SK-N-SH (cell line): ENCODE data around the gene BID. TPM values are rescaled to one million over a fixed set of nuclear protein-coding genes. Genes with fewer than 3 reads are reported as not detected.

ENCODE experiments used
- CTCF ChIA-PET: fragments of 300-600, 350-600 bp; formaldehyde crosslinking; extraction: SDS; loops from one replicate; lab custom pipeline; 2021; lab: Yijun Ruan, JAX
- POLR2A ChIA-PET: fragments of 350-600 bp; sonication (Branson Sonifier 250); formaldehyde crosslinking; extraction: SDS; loops from one replicate; lab custom pipeline; 2020; ENCODE audit warnings: antibody characterized with exemption, inconsistent platforms; lab: Yijun Ruan, JAX
- DNase-seq: peaks from one replicate; pipeline ENCODE4 v3.0.0; 2012
- H2AFZ ChIP-seq: fragments of 200-600 bp; sonication (generic); 2 replicates; pipeline ENCODE4 v1.8.1; 2016; ENCODE audit warnings: antibody characterized with exemption, mild to moderate bottlenecking, low read depth
- H3F3A ChIP-seq: fragments of 200-600 bp; sonication (generic); replicated peaks from 2 replicates; pipeline ENCODE3; 2016; ENCODE audit warnings: antibody characterized with exemption, mild to moderate bottlenecking; ENCODE audit not compliant: insufficient read depth
- H3K27ac ChIP-seq, 2 experiments: fragments of 200-500 bp in 1 of 2; fragments of 200-600 bp in 1 of 2; sonication (Bioruptor generic) in 1 of 2; sonication (generic), shearing (Covaris generic) in 1 of 2; 2 replicates each; pipeline versions ENCODE4 v1.5.1 to v1.6.1; 2014 to 2016; ENCODE audit warnings: low read depth in 2 of 2, inconsistent platforms in 1 of 2, low read length in 1 of 2, mild to moderate bottlenecking in 1 of 2, mixed read lengths in 1 of 2
- H3K27me3 ChIP-seq: fragments of 200-600 bp; sonication (generic), shearing (Covaris generic); 2 replicates; pipeline ENCODE4 v1.6.1; 2016; ENCODE audit warnings: mixed run types; ENCODE audit not compliant: insufficient read depth
- H3K36me3 ChIP-seq, 2 experiments: fragments of 200-500 bp in 1 of 2; fragments of 200-600 bp in 1 of 2; sonication (Bioruptor generic) in 1 of 2; sonication (generic) in 1 of 2; replicated peaks in 1 of 2; 2 replicates each; pipeline versions ENCODE3 to v1.5.1; 2014 to 2016; ENCODE audit warnings: low read length in 1 of 2, mild to moderate bottlenecking in 1 of 2; ENCODE audit not compliant: insufficient read depth in 2 of 2, control insufficient read depth in 1 of 2
- H3K4me1 ChIP-seq, 2 experiments: fragments of 200-500 bp in 1 of 2; fragments of 200-600 bp in 1 of 2; sonication (Bioruptor generic) in 1 of 2; sonication (generic), shearing (Covaris generic) in 1 of 2; 2 replicates each; pipeline versions ENCODE4 v1.5.1 to v1.6.1; 2014 to 2016; ENCODE audit warnings: low read depth in 1 of 2, low read length in 1 of 2, mixed run types in 1 of 2; ENCODE audit not compliant: insufficient read depth in 2 of 2, control insufficient read depth in 1 of 2
- H3K4me2 ChIP-seq: fragments of 200-600 bp; sonication (generic), shearing (Covaris generic); 2 replicates; pipeline ENCODE4 v1.6.1; 2017; ENCODE audit warnings: mixed run types
- H3K4me3 ChIP-seq, 2 experiments: fragments of 200-500 bp in 1 of 2; fragments of 200-600 bp in 1 of 2; sonication (Bioruptor generic) in 1 of 2; sonication (generic), shearing (Covaris generic) in 1 of 2; 2 replicates each; pipeline versions ENCODE4 v1.5.1 to v1.8.1; 2014 to 2016; ENCODE audit warnings: low read depth in 2 of 2, inconsistent platforms in 1 of 2, low read length in 1 of 2, mild to moderate bottlenecking in 1 of 2, mixed read lengths in 1 of 2, moderate library complexity in 1 of 2
- H3K79me2 ChIP-seq: fragments of 200-600 bp; sonication (generic); 2 replicates; pipeline ENCODE4 v1.8.1; 2017; ENCODE audit warnings: mild to moderate bottlenecking; ENCODE audit not compliant: insufficient read depth
- H3K9ac ChIP-seq: fragments of 200-600 bp; sonication (generic); 2 replicates; pipeline ENCODE4 v1.6.1; 2017; ENCODE audit warnings: mixed run types
- H3K9me2 ChIP-seq: fragments of 200-600 bp; sonication (generic); 2 replicates; pipeline ENCODE4 v1.6.1; 2017; ENCODE audit warnings: mixed run types
- H3K9me3 ChIP-seq: fragments of 200-600 bp; sonication (generic); 2 replicates; pipeline ENCODE4 v1.6.1; 2017; ENCODE audit warnings: mixed run types, mild to moderate bottlenecking, moderate library complexity
- H4K20me1 ChIP-seq: fragments of 200-600 bp; sonication (generic); 2 replicates; pipeline ENCODE4 v1.6.1; 2017; ENCODE audit warnings: mild to moderate bottlenecking, mixed run types; ENCODE audit not compliant: insufficient read depth
- CHD2 ChIP-seq: fragments of 150-350 bp; IDR thresholded peaks from 2 replicates; pipeline ENCODE4 v1.6.1; 2018; ENCODE audit warnings: low read length; ENCODE audit not compliant: partially characterized antibody
- EP300 ChIP-seq, 2 experiments: IDR thresholded peaks; 2 replicates each; pipeline versions ENCODE4 v1.4.0 to v1.6.1; 2012; ENCODE audit warnings: borderline replicate concordance in 1 of 2, low read depth in 1 of 2, low read length in 1 of 2
- FOXJ3 ChIP-seq: sonication (generic); formaldehyde crosslinking; IDR thresholded peaks from 2 replicates; pipeline ENCODE4 v1.5.1; 2020; ENCODE audit warnings: mild to moderate bottlenecking, missing genetic modification reagents
- GABPA ChIP-seq: IDR thresholded peaks from 2 replicates; pipeline ENCODE4 v1.4.0; 2012; ENCODE audit warnings: low read depth, mild to moderate bottlenecking
- JUND ChIP-seq: IDR thresholded peaks from 2 replicates; pipeline ENCODE4 v1.4.0; 2012
- MEF2A ChIP-seq: IDR thresholded peaks from 2 replicates; pipeline ENCODE4 v1.4.0; 2012; ENCODE audit warnings: low read depth, borderline replicate concordance
- NFIC ChIP-seq: IDR thresholded peaks from 2 replicates; pipeline ENCODE4 v1.4.0; 2012; ENCODE audit warnings: borderline replicate concordance
- POLR2AphosphoS5 ChIP-seq: IDR thresholded peaks from 2 replicates; pipeline ENCODE4 v1.6.1; 2012; ENCODE audit warnings: low read depth, low read length
- RAD21 ChIP-seq: IDR thresholded peaks from 2 replicates; pipeline ENCODE4 v1.6.1; 2012; ENCODE audit warnings: mild to moderate bottlenecking, low read length
- RFX5 ChIP-seq: IDR thresholded peaks from 2 replicates; pipeline ENCODE4 v1.6.1; 2012; ENCODE audit warnings: mild to moderate bottlenecking, improper control_type of control experiment, low read length
- SMC3 ChIP-seq: IDR thresholded peaks from 2 replicates; pipeline ENCODE4 v1.6.1; 2012; ENCODE audit warnings: low read depth, low read length, improper control_type of control experiment
- TEAD4 ChIP-seq: IDR thresholded peaks from 2 replicates; pipeline ENCODE4 v1.4.0; 2012; ENCODE audit warnings: mild to moderate bottlenecking, borderline replicate concordance; ENCODE audit not compliant: insufficient read depth
- WGBS: methylation state at CpG from one replicate; pipeline ENCODE4 v1.1.6; 2017; ENCODE audit warnings: low lambda C conversion rate; 5-methylcytosine and 5-hydroxymethylcytosine counted together
- polyA plus RNA-seq, 3 experiments: library from polyadenylated mRNA; depleted of rRNA; stranded (reverse); fragments of >200 nt; gene quantifications; 2 replicates each; pipeline ENCODE4 v1.2.3, GENCODE V29; 2012
- TF ChIP-seq, protein P1 (sequence below): fragments of 150-350 bp; IDR thresholded peaks from 2 replicates; pipeline ENCODE4 v1.6.1; 2017; ENCODE audit warnings: antibody characterized with exemption, low read length, low read depth, borderline replicate concordance

BID gene
- polyA plus RNA-seq, 1 of the 3 experiments (the other 2 are of a cell fraction): 139 TPM

GRCh38 chr22:17803609-17804270 lies 29.5 kb upstream of the BID start:
- Histone ChIP-seq H2AFZ (no peak overlapping the region), H3K9me2 (no peaks in the 10 kb centered on the region), H3K4me1 (no peaks in the 10 kb centered on the region), H3F3A (no peaks in the 10 kb centered on the region), H3K36me3 (peaks cover 6 to 51% of the 10 kb centered on the region in 2 experiments), H3K9ac (no peak overlapping the region), H4K20me1 (no peaks in the 10 kb centered on the region), H3K4me3 (no peak overlapping the region), H3K27me3 (no peaks in the 10 kb centered on the region), H3K9me3 (no peaks in the 10 kb centered on the region), H3K27ac (no peak overlapping the region), H3K4me2 (no peak overlapping the region), H3K79me2 (no peaks in the 10 kb centered on the region)
- no peak for DNase-seq
- ChIA-PET CTCF (interaction anchor here (0.8 to 2.0 kb wide), 4 partner anchors 17 to 273 kb away, joined by 3 to 5 read pairs (median 3); no protein-coding TSS in a partner anchor), POLR2A (no interaction called here)
- 99% methylated on average over 20 of the region's 20 CpGs for WGBS
- TF ChIP-seq RAD21 (no peak), SMC3 (no peak), GABPA (no peak), CHD2 (no peak), POLR2AphosphoS5 (no peak), TEAD4 (no peak), RFX5 (no peak), NFIC (no peak)

DNA sequence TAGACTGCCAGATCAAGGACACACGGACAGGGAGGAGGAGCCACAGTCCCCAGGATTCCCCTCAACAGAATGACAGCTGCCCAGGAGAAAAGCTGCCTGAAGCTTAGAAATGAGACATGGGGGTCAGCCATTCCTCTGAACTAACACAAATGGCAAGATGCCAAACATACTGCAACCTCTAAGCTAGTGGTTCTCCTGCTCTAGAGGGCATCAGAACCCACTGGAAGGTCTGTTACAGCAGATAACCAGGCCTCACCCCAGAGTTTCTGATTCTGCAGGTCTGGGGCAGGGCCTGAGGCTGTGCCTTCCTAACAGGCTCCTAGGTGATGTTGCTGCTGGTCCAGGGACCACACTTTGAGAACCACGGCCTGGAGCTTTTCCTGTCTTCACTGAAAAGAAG lies 28.6 kb upstream of the BID start:
- H3K4me1 ChIP-seq: no peaks in the 10 kb centered on the region

More for the DNA sequence above, 28.6 kb upstream of the BID start:
- TF ChIP-seq POLR2AphosphoS5: no peak
- TF ChIP-seq EP300 (IDR thresholded peaks at IDR 0.05; ENCODE audit: borderline replicate concordance in 1 of 2, low read depth in 1 of 2, low read length in 1 of 2): no peak
- no peak for TF ChIP-seq FOXJ3 (CRISPR knock-in tag)
- no peak for TF ChIP-seq MEF2A
- TF ChIP-seq, protein P1, sequence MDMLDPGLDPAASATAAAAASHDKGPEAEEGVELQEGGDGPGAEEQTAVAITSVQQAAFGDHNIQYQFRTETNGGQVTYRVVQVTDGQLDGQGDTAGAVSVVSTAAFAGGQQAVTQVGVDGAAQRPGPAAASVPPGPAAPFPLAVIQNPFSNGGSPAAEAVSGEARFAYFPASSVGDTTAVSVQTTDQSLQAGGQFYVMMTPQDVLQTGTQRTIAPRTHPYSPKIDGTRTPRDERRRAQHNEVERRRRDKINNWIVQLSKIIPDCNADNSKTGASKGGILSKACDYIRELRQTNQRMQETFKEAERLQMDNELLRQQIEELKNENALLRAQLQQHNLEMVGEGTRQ: no peak
- TF ChIP-seq JUND: no peak
- 100% methylated on average over 2 of the region's 2 CpGs for WGBS
- no peak overlapping the region for H2AFZ ChIP-seq
- H3K27me3 ChIP-seq: no peaks in the 10 kb centered on the region
- H4K20me1 ChIP-seq: no peaks in the 10 kb centered on the region
- no peak overlapping the region for H3K9ac ChIP-seq
- H3K4me2 ChIP-seq: no peak overlapping the region
- CTCF ChIA-PET: interaction anchor here (1.0 to 2.0 kb wide), 3 partner anchors 16 to 274 kb away, joined by 3 to 6 read pairs (median 5); no protein-coding TSS in a partner anchor
- POLR2A ChIA-PET: no interaction called here
- no peaks in the 10 kb centered on the region for H3K9me3 ChIP-seq
- H3K79me2 ChIP-seq: no peaks in the 10 kb centered on the region
- peaks cover 6 to 42% of the 10 kb centered on the region in 2 experiments for H3K36me3 ChIP-seq
- H3K27ac ChIP-seq: no peak overlapping the region
- no peak overlapping the region for H3K4me3 ChIP-seq
- H3F3A ChIP-seq: no peaks in the 10 kb centered on the region
- no peaks in the 10 kb centered on the region for H3K9me2 ChIP-seq
- DNase-seq: no peak
